Natural killer cell (primary cell): Measurements from ENCODE around the gene OR1L8. TPM values are rescaled to one million over a fixed set of nuclear protein-coding genes. Genes with fewer than 3 reads are reported as not detected.
"Not testable (repeated sequence)": the region's sequence is repeated elsewhere in the genome, so short reads cannot be mapped to it uniquely, and the experiment has no call there.

Source experiments
- ATAC-seq, 3 donors: fragments of 150-1000 bp in 2 of 3; fragments of 200-7000 bp in 1 of 3; cut with Tn5 transposase; 1 replicate in 1 of 3; 2 replicates in 2 of 3; pipeline ENCODE4 v1.10.0; 2021; ENCODE audit warnings: mild to moderate bottlenecking in 2 of 3, moderate library complexity in 2 of 3
- DNase-seq, 2 donors: peaks; one replicate each; pipeline versions ENCODE4 v3.0.0 to v3.0.0-alpha.2; 2013 to 2021; ENCODE audit warnings: mixed read lengths in 1 of 2
- H3K27ac ChIP-seq: one replicate; pipeline ENCODE4 v1.5.1; 2013; ENCODE audit warnings: mild to moderate bottlenecking, low read length
- H3K27me3 ChIP-seq: one replicate; pipeline ENCODE4 v1.6.1; 2013; ENCODE audit warnings: low read length; ENCODE audit not compliant: control insufficient read depth, insufficient read depth
- H3K36me3 ChIP-seq: one replicate; pipeline ENCODE4 v1.6.1; 2013; ENCODE audit warnings: low read length; ENCODE audit not compliant: control insufficient read depth, insufficient read depth
- H3K4me1 ChIP-seq: one replicate; pipeline ENCODE4 v1.6.1; 2013; ENCODE audit warnings: low read length; ENCODE audit not compliant: control insufficient read depth, insufficient read depth
- H3K4me3 ChIP-seq: one replicate; pipeline ENCODE4 v1.5.1; 2013; ENCODE audit warnings: low read length
- H3K9me3 ChIP-seq: one replicate; pipeline ENCODE4 v1.6.1; 2013; ENCODE audit warnings: low read length; ENCODE audit not compliant: control insufficient read depth, insufficient read depth
- H3K27ac Mint-ChIP-seq, 2 donors: one replicate each; pipeline ENCODE4 v1.8.0; 2022; ENCODE audit warnings: mild to moderate bottlenecking in 2 of 2, mixed read lengths in 2 of 2, moderate library complexity in 1 of 2
- H3K27me3 Mint-ChIP-seq, 2 donors: one replicate each; pipeline ENCODE4 v1.8.0; 2022; ENCODE audit warnings: low read depth in 2 of 2, mixed read lengths in 2 of 2
- H3K36me3 Mint-ChIP-seq: one replicate; pipeline ENCODE4 v1.8.0; 2022; ENCODE audit warnings: mixed read lengths
- H3K4me1 Mint-ChIP-seq, 2 donors: one replicate each; pipeline ENCODE4 v1.8.0; 2022; ENCODE audit warnings: mixed read lengths in 2 of 2
- H3K4me3 Mint-ChIP-seq: one replicate; pipeline ENCODE4 v1.8.0; 2022; ENCODE audit warnings: mild to moderate bottlenecking, moderate library complexity, mixed read lengths
- H3K9me3 Mint-ChIP-seq, 2 donors: one replicate each; pipeline ENCODE4 v1.8.0; 2022; ENCODE audit warnings: mixed read lengths in 2 of 2
- WGBS: methylation state at CpG from one replicate; pipeline ENCODE4 v1.1.7; 2013; ENCODE audit warnings: missing lambda C conversion rate; ENCODE audit not compliant: insufficient coverage; 5-methylcytosine and 5-hydroxymethylcytosine counted together
- intact Hi-C: fragments of 100-400 bp; cut with micrococcal nuclease; formaldehyde crosslinking; loops from one replicate; pipeline ENCODE4 v1.14.2; 2022
- total RNA-seq, 4 donors: library from RNA; stranded (reverse); fragments of 120-200 nt in 1 of 4; gene quantifications; one replicate each; pipeline versions ENCODE4 v1.2.3 to v1.2.4, GENCODE V29; 2013 to 2022
- TF ChIP-seq, protein P1 (sequence below): fragments of 200-600 bp; IDR thresholded peaks from one replicate; pipeline ENCODE4 v1.8.0; 2022; ENCODE audit warnings: antibody characterized with exemption

Gene OR1L8
- total RNA-seq, 3 donors from 2014 or later (not counting 1 experiment from before 2014, with no cell fraction given): 0.40 TPM; not detected in 2

- Mint-ChIP-seq H3K36me3 (no peaks in the 10 kb centered on the region), H3K27me3 (peaks cover 11 to 61% of the 10 kb centered on the region in 2 donors), H3K9me3 (peaks cover 0 to 2% of the 10 kb centered on the region in 2 donors), H3K4me1 (no peaks in the 10 kb centered on the region), H3K4me3 (no peak within 1 kb of the TSS), H3K27ac (no peak within 1 kb of the TSS)
- ATAC-seq (no peak), DNase-seq (no peak)
- H3K9me3 ChIP-seq: peaks cover 2% of the 10 kb centered on the region
- no peak within 1 kb of the TSS for H3K27ac ChIP-seq
- no peaks in the 10 kb centered on the region for H3K36me3 ChIP-seq
- WGBS: 64% methylated on average over 2 of the region's 2 CpGs
- no peaks in the 10 kb centered on the region for H3K4me1 ChIP-seq
- no peaks in the 10 kb centered on the region for H3K27me3 ChIP-seq
- H3K4me3 ChIP-seq: no peak within 1 kb of the TSS
- TF ChIP-seq, protein P1, sequence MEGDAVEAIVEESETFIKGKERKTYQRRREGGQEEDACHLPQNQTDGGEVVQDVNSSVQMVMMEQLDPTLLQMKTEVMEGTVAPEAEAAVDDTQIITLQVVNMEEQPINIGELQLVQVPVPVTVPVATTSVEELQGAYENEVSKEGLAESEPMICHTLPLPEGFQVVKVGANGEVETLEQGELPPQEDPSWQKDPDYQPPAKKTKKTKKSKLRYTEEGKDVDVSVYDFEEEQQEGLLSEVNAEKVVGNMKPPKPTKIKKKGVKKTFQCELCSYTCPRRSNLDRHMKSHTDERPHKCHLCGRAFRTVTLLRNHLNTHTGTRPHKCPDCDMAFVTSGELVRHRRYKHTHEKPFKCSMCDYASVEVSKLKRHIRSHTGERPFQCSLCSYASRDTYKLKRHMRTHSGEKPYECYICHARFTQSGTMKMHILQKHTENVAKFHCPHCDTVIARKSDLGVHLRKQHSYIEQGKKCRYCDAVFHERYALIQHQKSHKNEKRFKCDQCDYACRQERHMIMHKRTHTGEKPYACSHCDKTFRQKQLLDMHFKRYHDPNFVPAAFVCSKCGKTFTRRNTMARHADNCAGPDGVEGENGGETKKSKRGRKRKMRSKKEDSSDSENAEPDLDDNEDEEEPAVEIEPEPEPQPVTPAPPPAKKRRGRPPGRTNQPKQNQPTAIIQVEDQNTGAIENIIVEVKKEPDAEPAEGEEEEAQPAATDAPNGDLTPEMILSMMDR: no peak
- intact Hi-C loops: no loop called here
Measured at GRCh38 chr9:122552812-122553211, 30.4 kb downstream of the OR1L8 start, which contains the start of gene OR1N2. Gene OR1N2 (plus strand): TSS chr9:122553112. CDS start chr9:122553212, 100 bp downstream.

DNA sequence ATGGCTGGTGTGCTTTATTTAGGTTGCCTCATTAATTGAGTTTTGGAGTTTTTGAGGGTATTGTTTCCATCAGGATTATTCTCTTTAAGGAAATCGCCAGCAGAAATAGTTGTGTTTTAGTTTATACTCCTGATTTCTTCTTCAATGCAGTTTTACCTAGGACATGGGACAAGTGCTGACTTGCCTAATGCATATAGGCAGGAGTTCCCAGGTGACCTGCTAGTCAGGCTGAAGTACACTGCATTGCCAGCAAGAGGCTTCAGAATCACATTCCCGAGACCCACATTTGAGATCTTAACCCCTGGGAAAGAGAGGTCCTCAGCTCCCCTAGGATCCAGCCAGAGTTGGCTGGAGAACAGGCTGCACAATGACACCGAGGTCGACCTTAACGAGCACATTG, 31.8 kb downstream of the OR1L8 start:
- Histone ChIP-seq H3K27ac (no peak overlapping the region), H3K4me3 (no peak overlapping the region), H3K4me1 (no peaks in the 10 kb centered on the region), H3K9me3 (peaks cover 2% of the 10 kb centered on the region), H3K36me3 (no peaks in the 10 kb centered on the region), H3K27me3 (no peaks in the 10 kb centered on the region)
- ATAC-seq (peak in 1 of 3 donors; percentile 17), DNase-seq (no peak)
- 74% methylated on average over 5 of the region's 5 CpGs for WGBS
- H3K9me3 Mint-ChIP-seq: peaks cover 0 to 2% of the 10 kb centered on the region in 2 donors
- H3K4me3 Mint-ChIP-seq: no peak overlapping the region
- no peaks in the 10 kb centered on the region for H3K4me1 Mint-ChIP-seq
- H3K36me3 Mint-ChIP-seq: no peaks in the 10 kb centered on the region
- H3K27ac Mint-ChIP-seq: no peak overlapping the region
- intact Hi-C loops: no loop called here
- H3K27me3 Mint-ChIP-seq: peaks cover 11 to 61% of the 10 kb centered on the region in 2 donors
- TF ChIP-seq, protein P1: no peak

- TF ChIP-seq, protein P1: no peak
- H3K4me1 Mint-ChIP-seq: no peaks in the 10 kb centered on the region
- H3K27me3 ChIP-seq: peaks cover 2% of the 10 kb centered on the region
- no peak for DNase-seq
- no peaks in the 10 kb centered on the region for H3K9me3 Mint-ChIP-seq
- ATAC-seq: no peak
- 66% methylated on average over 6 of the region's 8 CpGs for WGBS
- no peak overlapping the region for H3K4me3 ChIP-seq
- no peaks in the 10 kb centered on the region for H3K36me3 ChIP-seq
- H3K27ac ChIP-seq: no peak overlapping the region
- no peaks in the 10 kb centered on the region for H3K36me3 Mint-ChIP-seq
- H3K9me3 ChIP-seq: peaks cover 2% of the 10 kb centered on the region
- H3K27ac Mint-ChIP-seq: no peak overlapping the region
- peaks cover 3 to 63% of the 10 kb centered on the region in 2 donors for H3K27me3 Mint-ChIP-seq
- H3K4me1 ChIP-seq: no peaks in the 10 kb centered on the region
- H3K4me3 Mint-ChIP-seq: no peak overlapping the region
- intact Hi-C loops: no loop called here
Measured at GRCh38 chr9:122546196-122546595, 37.0 kb downstream of the OR1L8 start.

DNA sequence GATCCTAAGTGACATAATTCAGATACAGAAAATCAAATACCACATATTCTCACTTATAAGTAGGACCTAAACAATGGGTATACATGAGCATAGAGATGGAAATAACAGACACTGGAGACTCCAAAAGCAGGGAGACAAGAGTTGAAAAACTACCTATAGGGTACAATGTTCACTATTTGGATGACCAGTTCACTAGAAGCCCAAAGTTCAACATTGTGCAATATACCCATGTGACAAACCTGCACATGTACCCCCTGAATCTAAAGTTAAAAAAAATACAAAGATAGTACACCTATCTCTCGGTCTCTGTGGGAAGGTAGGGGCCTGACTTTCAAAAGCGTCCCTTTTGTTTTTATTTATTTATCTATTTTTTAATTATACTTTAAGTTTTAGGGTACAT, 44.4 kb downstream of the OR1L8 start:
- ATAC-seq: no peak
- no peak for DNase-seq
- no peak overlapping the region for H3K4me3 Mint-ChIP-seq
- Histone ChIP-seq H3K4me3 (no peak overlapping the region), H3K27me3 (peaks cover 2% of the 10 kb centered on the region), H3K4me1 (no peaks in the 10 kb centered on the region), H3K27ac (no peak overlapping the region), H3K9me3 (no peaks in the 10 kb centered on the region), H3K36me3 (no peaks in the 10 kb centered on the region)
- H3K9me3 Mint-ChIP-seq: no peaks in the 10 kb centered on the region
- no peaks in the 10 kb centered on the region for H3K36me3 Mint-ChIP-seq
- intact Hi-C loops: no loop called here
- peaks cover 2 to 35% of the 10 kb centered on the region in 2 donors for H3K27me3 Mint-ChIP-seq
- TF ChIP-seq, protein P1: no peak
- no peak overlapping the region for H3K27ac Mint-ChIP-seq
- H3K4me1 Mint-ChIP-seq: no peaks in the 10 kb centered on the region
- WGBS: no CpG with 5 or more reads among the region's 2 CpGs

DNA sequence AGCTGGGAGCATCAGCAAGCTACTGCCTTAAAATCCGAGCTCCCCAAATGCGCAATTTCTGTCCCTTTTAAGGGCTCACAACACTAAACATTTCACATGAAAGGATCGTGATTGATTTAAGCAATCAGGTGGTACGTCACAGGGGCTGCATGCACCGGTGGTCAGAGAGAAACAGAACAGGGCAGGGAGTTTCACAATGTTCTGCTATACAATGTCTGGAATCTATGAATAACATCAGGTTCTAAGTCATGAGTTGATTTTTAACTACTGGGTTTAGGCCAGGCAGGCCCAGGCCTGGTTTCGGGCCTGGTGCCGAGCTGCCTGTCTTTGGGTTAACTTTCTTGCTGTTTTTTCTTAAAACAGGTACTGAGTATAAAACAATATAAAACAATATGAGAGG, 46.1 kb downstream of the OR1L8 start:
- H3K36me3 Mint-ChIP-seq, DNase-seq, H3K9me3 Mint-ChIP-seq, H3K4me3 ChIP-seq, ATAC-seq, H3K27ac Mint-ChIP-seq, H3K4me1 ChIP-seq, H3K4me1 Mint-ChIP-seq, H3K4me3 Mint-ChIP-seq, H3K27me3 ChIP-seq, H3K27ac ChIP-seq, H3K9me3 ChIP-seq, intact Hi-C loops, H3K36me3 ChIP-seq: not testable (repeated sequence)
- H3K27me3 Mint-ChIP-seq: peaks cover 2 to 21% of the 10 kb centered on the region in 2 donors
- WGBS: 81% methylated on average over 6 of the region's 7 CpGs
